ENCODE results near the gene ACTA2. TPM values are rescaled to one million over a fixed set of nuclear protein-coding genes. Genes with fewer than 3 reads are reported as not detected.
A peak's percentile ranks its signal among the peaks of the same experiment; 100 is the strongest.
"Not testable (repeated sequence)": the region's sequence is repeated elsewhere in the genome, so short reads cannot be mapped to it uniquely, and the experiment has no call there.

ACTA2 gene
- total RNA-seq, 1 donor from 2014 or later, result 98.5 TPM

DNA sequence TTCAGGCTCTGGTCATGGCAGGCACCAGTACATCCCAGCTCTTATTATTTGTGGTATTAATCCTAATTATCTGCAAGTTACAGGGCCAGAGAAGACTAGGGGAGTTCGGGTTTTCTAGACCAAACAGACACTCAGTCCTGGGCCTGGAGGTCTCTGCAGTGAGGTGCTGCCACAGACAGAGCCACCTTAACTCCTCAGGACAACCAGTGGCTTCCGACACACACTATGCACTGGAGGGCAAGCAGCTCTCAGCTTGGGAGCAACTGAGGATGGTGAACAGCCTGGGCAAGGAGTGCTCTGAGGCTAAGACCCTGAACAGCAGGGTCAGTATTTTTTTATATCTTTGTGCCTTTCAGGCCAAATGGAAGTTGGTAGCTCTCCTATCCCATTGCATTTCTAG lies 19.0 kb downstream of the ACTA2 start:
- H3K27me3 Mint-ChIP-seq (ENCODE audit: unreplicated experiment), result no peaks in the 10 kb centered on the region
- TF ChIP-seq, protein P1, sequence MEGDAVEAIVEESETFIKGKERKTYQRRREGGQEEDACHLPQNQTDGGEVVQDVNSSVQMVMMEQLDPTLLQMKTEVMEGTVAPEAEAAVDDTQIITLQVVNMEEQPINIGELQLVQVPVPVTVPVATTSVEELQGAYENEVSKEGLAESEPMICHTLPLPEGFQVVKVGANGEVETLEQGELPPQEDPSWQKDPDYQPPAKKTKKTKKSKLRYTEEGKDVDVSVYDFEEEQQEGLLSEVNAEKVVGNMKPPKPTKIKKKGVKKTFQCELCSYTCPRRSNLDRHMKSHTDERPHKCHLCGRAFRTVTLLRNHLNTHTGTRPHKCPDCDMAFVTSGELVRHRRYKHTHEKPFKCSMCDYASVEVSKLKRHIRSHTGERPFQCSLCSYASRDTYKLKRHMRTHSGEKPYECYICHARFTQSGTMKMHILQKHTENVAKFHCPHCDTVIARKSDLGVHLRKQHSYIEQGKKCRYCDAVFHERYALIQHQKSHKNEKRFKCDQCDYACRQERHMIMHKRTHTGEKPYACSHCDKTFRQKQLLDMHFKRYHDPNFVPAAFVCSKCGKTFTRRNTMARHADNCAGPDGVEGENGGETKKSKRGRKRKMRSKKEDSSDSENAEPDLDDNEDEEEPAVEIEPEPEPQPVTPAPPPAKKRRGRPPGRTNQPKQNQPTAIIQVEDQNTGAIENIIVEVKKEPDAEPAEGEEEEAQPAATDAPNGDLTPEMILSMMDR (IDR thresholded peaks at IDR 0.05; ENCODE audit: unreplicated experiment), result no peak
- no peaks in the 10 kb centered on the region for H3K9me3 Mint-ChIP-seq (ENCODE audit: unreplicated experiment)
- H3K36me3 Mint-ChIP-seq (ENCODE audit: low read depth, unreplicated experiment), result peaks cover 8% of the 10 kb centered on the region
- no peak overlapping the region for H3K4me3 Mint-ChIP-seq (ENCODE audit: unreplicated experiment)
- no peak for DNase-seq (ENCODE audit: low spot score)
- no peaks in the 10 kb centered on the region for H3K4me1 Mint-ChIP-seq (ENCODE audit: unreplicated experiment)
- H3K27ac Mint-ChIP-seq (ENCODE audit: unreplicated experiment), result no peak overlapping the region

DNA sequence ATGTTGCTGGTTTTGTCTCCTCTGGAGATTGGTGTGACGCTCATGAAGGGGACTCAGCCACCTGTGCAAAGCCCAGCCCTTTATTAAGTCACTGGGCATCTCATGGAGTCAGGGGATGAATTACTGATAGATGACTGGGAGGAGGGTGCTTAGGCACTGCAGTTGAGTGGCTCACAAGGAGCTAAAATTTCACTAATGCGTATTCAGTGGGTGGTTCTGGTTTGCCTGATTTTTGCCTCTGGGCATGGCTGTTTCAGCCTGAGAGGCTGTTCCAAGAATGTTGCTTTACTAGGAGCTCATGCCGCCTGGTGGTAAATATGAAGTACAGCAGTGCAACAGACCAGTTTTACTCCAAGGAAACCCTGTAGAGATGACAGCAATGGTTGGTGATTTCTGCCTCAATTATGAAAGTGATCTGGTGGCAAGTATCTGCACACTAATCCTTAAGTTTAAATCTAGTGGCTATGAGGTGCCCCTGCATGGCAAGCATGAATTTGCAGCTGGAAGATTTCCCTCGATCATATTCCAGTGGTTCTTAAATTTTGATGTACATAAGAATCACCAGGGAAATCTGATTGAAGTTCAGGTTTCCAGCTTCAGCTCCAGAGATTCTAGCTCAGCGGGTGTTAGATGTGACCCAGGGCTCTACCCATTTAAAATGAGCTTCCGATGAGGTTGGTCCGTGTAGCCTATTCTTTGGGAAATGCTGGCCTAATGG lies 19.9 kb downstream of the ACTA2 start:
- peak; percentile 23 for DNase-seq (ENCODE audit: low spot score)
- Mint-ChIP-seq H3K4me1 (ENCODE audit: unreplicated experiment) (no peaks in the 10 kb centered on the region), H3K4me3 (ENCODE audit: unreplicated experiment) (no peak overlapping the region), H3K9me3 (ENCODE audit: unreplicated experiment) (no peaks in the 10 kb centered on the region), H3K27me3 (ENCODE audit: unreplicated experiment) (no peaks in the 10 kb centered on the region), H3K36me3 (ENCODE audit: low read depth, unreplicated experiment) (peaks cover 4% of the 10 kb centered on the region), H3K27ac (ENCODE audit: unreplicated experiment) (no peak overlapping the region)
- TF ChIP-seq, protein P1 (IDR thresholded peaks at IDR 0.05; ENCODE audit: unreplicated experiment), result peak; percentile 94

DNA sequence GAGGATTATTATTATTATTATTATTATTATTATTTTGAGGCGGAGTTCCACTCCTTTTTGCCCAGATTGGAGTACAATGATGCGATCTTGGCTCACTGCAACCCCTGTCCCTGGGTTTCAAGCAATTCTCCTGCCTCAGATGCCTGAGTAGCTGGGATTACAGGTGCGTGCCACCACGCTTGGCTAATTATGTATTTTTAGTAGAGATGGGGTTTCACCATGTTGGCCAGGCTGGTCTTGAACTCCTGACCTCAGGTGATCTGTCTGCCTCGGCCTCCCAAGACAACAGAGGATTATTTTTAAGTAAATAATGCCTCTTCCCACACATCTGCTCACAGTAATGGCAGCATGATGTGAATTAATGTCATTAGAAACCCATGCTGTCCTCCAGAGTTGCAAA lies 20.5 kb downstream of the ACTA2 start:
- not testable (repeated sequence) for H3K36me3 Mint-ChIP-seq (ENCODE audit: low read depth, unreplicated experiment); H3K9me3 Mint-ChIP-seq (ENCODE audit: unreplicated experiment); H3K27ac Mint-ChIP-seq (ENCODE audit: unreplicated experiment); DNase-seq (ENCODE audit: low spot score); H3K4me3 Mint-ChIP-seq (ENCODE audit: unreplicated experiment); H3K4me1 Mint-ChIP-seq (ENCODE audit: unreplicated experiment); H3K27me3 Mint-ChIP-seq (ENCODE audit: unreplicated experiment)

DNA sequence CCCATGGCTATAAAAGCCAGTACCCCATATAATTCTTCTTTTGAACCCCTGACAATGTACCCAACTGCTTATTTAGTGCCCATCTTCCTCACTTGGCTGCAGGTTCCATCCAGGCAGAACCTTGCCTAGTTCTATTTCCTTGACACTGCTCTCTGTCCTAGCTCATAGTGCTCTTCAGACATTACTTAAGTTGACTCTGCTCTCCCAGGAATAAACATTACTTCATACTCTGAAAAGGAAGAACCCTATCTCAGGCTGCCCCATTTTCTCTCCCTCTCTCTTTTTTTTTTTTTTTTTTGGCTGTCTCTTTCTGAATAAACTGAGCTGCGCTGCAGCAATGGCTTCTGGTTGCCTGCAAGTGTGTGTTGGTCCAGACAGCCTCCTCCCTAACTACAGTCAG lies 21.0 kb downstream of the ACTA2 start:
- H3K4me3 Mint-ChIP-seq (ENCODE audit: unreplicated experiment), result no peak overlapping the region
- no peak for DNase-seq (ENCODE audit: low spot score)
- H3K9me3 Mint-ChIP-seq (ENCODE audit: unreplicated experiment), result no peaks in the 10 kb centered on the region
- peaks cover 4% of the 10 kb centered on the region for H3K36me3 Mint-ChIP-seq (ENCODE audit: low read depth, unreplicated experiment)
- H3K27me3 Mint-ChIP-seq (ENCODE audit: unreplicated experiment), result no peaks in the 10 kb centered on the region
- no peak overlapping the region for H3K27ac Mint-ChIP-seq (ENCODE audit: unreplicated experiment)
- TF ChIP-seq, protein P1 (IDR thresholded peaks at IDR 0.05; ENCODE audit: unreplicated experiment), result no peak
- H3K4me1 Mint-ChIP-seq (ENCODE audit: unreplicated experiment), result no peaks in the 10 kb centered on the region

DNA sequence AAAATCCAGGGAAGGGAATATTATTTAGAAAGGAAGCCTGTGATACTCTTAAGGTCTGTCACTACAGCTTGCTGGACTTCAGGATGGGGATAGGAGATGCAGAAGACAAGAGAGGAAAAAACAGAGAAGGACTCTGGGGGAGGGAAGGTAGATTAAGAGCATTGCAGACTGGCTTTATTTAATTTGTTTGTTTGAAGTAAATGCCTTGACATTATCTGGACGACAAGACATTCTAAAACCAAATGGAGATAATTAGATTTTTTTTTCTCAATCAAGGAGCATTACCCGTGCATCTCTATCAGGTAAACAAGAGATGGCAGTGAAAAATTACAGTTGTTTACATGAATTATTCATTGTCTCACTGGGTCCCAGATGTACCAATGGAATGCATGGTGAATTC lies 24.3 kb downstream of the ACTA2 start:
- Mint-ChIP-seq H3K27ac (ENCODE audit: unreplicated experiment) (no peak overlapping the region), H3K36me3 (ENCODE audit: low read depth, unreplicated experiment) (no peaks in the 10 kb centered on the region)

More for the DNA sequence above, 24.3 kb downstream of the ACTA2 start:
- no peak overlapping the region for H3K4me3 Mint-ChIP-seq (ENCODE audit: unreplicated experiment)
- TF ChIP-seq, protein P1 (IDR thresholded peaks at IDR 0.05; ENCODE audit: unreplicated experiment), result no peak
- H3K27me3 Mint-ChIP-seq (ENCODE audit: unreplicated experiment), result no peaks in the 10 kb centered on the region
- H3K4me1 Mint-ChIP-seq (ENCODE audit: unreplicated experiment), result peaks cover 13% of the 10 kb centered on the region
- no peaks in the 10 kb centered on the region for H3K9me3 Mint-ChIP-seq (ENCODE audit: unreplicated experiment)
- DNase-seq (ENCODE audit: low spot score), result no peak

Data from endothelial cell (in vitro differentiated cells).